OCI-LY1 (cell line): ENCODE measurements around the gene USB1.

ENCODE experiments used
- CTCF ChIP-seq: fragments of 200-600 bp; sonication (generic), shearing (Covaris generic); IDR thresholded peaks from 2 replicates; pipeline ENCODE4 v1.5.1; 2017; ENCODE audit warnings: mild to moderate bottlenecking, antibody characterized with exemption, low read length, moderate library complexity, mixed read lengths
- EZH2 ChIP-seq: fragments of 200-600 bp; sonication (generic), shearing (Covaris generic); IDR thresholded peaks from 2 replicates; pipeline ENCODE4 v1.8.0; 2017; ENCODE audit warnings: borderline replicate concordance, mixed run types, mild to moderate bottlenecking, antibody characterized with exemption, low read length, moderate library complexity, mixed read lengths

GRCh38 chr16:57969451-57970123 lies 31.6 kb upstream of the USB1 start:
- TF ChIP-seq CTCF (no peak), EZH2 (no peak)
